ENCODE results near the gene FBN2. TPM values are rescaled to one million over a fixed set of nuclear protein-coding genes. Genes with fewer than 3 reads are reported as not detected.

The FBN2 gene
- total RNA-seq, 1 experiment from 2014 or later = 0.08 TPM

DNA sequence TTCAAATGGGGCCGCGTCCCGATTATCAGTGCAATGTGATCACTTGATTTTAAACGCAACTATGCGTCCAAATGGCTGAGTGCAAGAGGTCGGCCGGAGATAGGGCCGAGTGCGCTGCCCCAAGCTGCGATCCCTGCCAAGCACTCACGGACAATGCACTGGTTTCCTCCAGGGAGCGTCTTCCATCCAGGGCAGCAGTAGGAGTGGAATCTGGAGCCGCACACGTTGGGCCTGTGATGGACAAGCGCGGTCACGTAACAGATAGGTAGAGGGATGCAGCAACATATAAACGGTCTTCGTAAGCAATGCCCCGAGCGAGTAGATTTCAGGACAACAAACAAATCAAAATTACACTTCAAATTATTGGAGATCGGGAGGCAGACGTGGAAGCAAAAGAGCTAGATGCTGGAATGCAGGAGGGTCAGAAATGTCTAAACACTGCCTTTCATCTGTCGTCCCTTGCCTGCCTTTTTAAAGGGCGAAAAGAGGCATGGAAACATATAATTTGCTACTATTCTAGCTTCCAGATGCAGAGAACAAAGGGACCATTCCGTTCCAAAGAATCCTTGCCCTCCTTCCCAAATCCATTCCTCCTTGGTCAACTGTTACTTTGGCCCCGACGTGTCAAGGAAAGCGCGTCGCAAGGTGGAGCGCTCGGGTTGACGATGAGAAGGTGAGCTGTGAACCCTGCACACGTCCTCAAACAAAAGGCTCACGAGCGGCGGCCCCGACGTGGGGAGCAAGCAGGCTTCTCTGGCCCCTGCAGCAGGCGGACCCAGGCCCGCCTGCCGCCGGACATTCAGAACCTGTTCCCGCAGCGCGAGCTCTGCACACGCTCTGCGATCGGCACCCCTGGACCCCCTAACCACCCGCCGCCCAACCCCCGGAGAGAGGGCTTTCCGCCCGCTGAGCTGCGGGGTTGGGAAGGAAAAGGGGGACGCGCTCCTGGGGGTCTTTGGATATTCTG, 1.5 kb downstream of the FBN2 start:
- Histone ChIP-seq H3K27me3 (ENCODE audit: control insufficient read depth, insufficient read depth, low read length) (no peaks in the 10 kb centered on the region), H3K4me1 (ENCODE audit: control insufficient read depth, insufficient read depth, low read length) (no peaks in the 10 kb centered on the region), H3K4me3 (ENCODE audit: low read depth in 2 of 2, low read length in 2 of 2) (peak overlapping the region in 1 of 2 experiments; percentile 12; a peak in 1 of 4 replicates), H3K36me3 (ENCODE audit: control insufficient read depth, insufficient read depth, low read length) (no peaks in the 10 kb centered on the region), H3K9me3 (ENCODE audit: control insufficient read depth, insufficient read depth, low read depth, low read length) (no peaks in the 10 kb centered on the region), H3K27ac (ENCODE audit: low read length) (no peak overlapping the region)
- intact Hi-C loops (cut with micrococcal nuclease; ENCODE audit: unreplicated experiment) = no loop called here
- ChIA-PET CTCF (no interaction called here), POLR2A (no interaction called here)
- TF ChIP-seq REST (IDR thresholded peaks at IDR 0.05; ENCODE audit: insufficient read depth in 1 of 2, low read depth in 2 of 2, low read length in 1 of 2) (no peak), SIN3A (IDR thresholded peaks at IDR 0.05; ENCODE audit: borderline replicate concordance, insufficient read depth, low read depth, low read length) (no peak), POLR2AphosphoS5 (IDR thresholded peaks at IDR 0.05; ENCODE audit: low read depth, low read length) (no peak), TCF7L2 (IDR thresholded peaks at IDR 0.05; ENCODE audit: low read depth, low read length) (no peak), CTCF (IDR thresholded peaks at IDR 0.05) (no peak)
- ATAC-seq (no peak), DNase-seq (ENCODE audit: low read depth, low spot score) (no peak)
- no TSS peak for BruUV-seq (replicated peaks)
- in situ Hi-C loops (cut with HindIII; ENCODE audit: low pct_unique_long_range_greater_than_20kb, low sequenced_read_pairs) = no loop called here

DNA sequence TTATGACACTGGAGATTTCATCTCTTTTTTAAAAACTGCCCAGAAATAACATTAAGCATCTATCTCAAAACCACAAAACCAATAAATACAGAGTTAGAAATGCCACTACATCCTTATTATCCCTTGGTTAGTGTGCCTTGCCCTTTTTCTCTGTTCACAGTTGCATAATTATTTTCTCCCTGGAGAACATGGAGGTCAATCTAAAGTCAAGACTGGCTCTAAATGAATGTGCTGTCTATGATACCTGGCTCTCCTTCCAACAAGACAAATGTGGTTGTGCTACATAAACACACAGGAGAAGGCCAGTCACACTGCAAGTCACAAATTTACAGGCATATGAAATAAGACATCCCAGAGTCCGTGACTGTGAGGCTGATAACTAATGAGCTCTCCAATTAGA, 2.8 kb downstream of the FBN2 start:
- in situ Hi-C loops (cut with HindIII; ENCODE audit: low pct_unique_long_range_greater_than_20kb, low sequenced_read_pairs) = no loop called here
- CTCF ChIA-PET = no interaction called here
- POLR2A ChIA-PET = no interaction called here
- BruUV-seq (replicated peaks) = no TSS peak
- no peak for ATAC-seq
- Histone ChIP-seq H3K9me3 (ENCODE audit: control insufficient read depth, insufficient read depth, low read depth, low read length) (no peaks in the 10 kb centered on the region), H3K27me3 (ENCODE audit: control insufficient read depth, insufficient read depth, low read length) (no peaks in the 10 kb centered on the region), H3K4me1 (ENCODE audit: control insufficient read depth, insufficient read depth, low read length) (no peaks in the 10 kb centered on the region), H3K27ac (ENCODE audit: low read length) (no peak overlapping the region), H3K4me3 (ENCODE audit: low read depth in 2 of 2, low read length in 2 of 2) (no peak overlapping the region), H3K36me3 (ENCODE audit: control insufficient read depth, insufficient read depth, low read length) (no peaks in the 10 kb centered on the region)
- DNase-seq (ENCODE audit: low read depth, low spot score) = no peak
- TF ChIP-seq SIN3A (IDR thresholded peaks at IDR 0.05; ENCODE audit: borderline replicate concordance, insufficient read depth, low read depth, low read length) (no peak), CTCF (IDR thresholded peaks at IDR 0.05) (no peak), REST (IDR thresholded peaks at IDR 0.05; ENCODE audit: insufficient read depth in 1 of 2, low read depth in 2 of 2, low read length in 1 of 2) (no peak), TCF7L2 (IDR thresholded peaks at IDR 0.05; ENCODE audit: low read depth, low read length) (no peak), POLR2AphosphoS5 (IDR thresholded peaks at IDR 0.05; ENCODE audit: low read depth, low read length) (no peak)
- intact Hi-C loops (cut with micrococcal nuclease; ENCODE audit: unreplicated experiment) = no loop called here
